ENCODE measurements around the gene SUSD4.

- no peak for TF ChIP-seq POLR2AphosphoS5 (IDR thresholded peaks at IDR 0.05)
- TF ChIP-seq CTCF (IDR thresholded peaks at IDR 0.05), result no peak
- TF ChIP-seq POLR2A (IDR thresholded peaks at IDR 0.05), result no peak
Measured at GRCh38 chr1:223304931-223305330, 59.0 kb downstream of the SUSD4 start.
